AG04450 (cell line): Measurements from ENCODE around the gene TNS3. TPM values are rescaled to one million over a fixed set of nuclear protein-coding genes. Genes with fewer than 3 reads are reported as not detected.

ENCODE experiments used
- CTCF ChIA-PET: fragments of 300-600, 350-600 bp; formaldehyde crosslinking; extraction: SDS; loops from one replicate; lab custom pipeline; 2022; ENCODE audit warnings: antibody characterized with exemption, inconsistent platforms; lab: Charles Lee
- POLR2A ChIA-PET: fragments of 350-600 bp; formaldehyde crosslinking; extraction: SDS; loops from one replicate; lab custom pipeline; 2021; ENCODE audit warnings: antibody characterized with exemption, inconsistent platforms; lab: Yijun Ruan, JAX
- DNase-seq: peaks from one replicate; pipeline ENCODE4 v3.0.0-alpha.2; 2011; ENCODE audit warnings: low read depth, low spot score
- H3K27ac ChIP-seq: one replicate; pipeline ENCODE4 v1.5.1; 2012; ENCODE audit warnings: low read depth, low read length, control low read depth
- H3K27me3 ChIP-seq: one replicate; pipeline ENCODE4 v1.6.0; 2012; ENCODE audit warnings: low read length; ENCODE audit not compliant: control insufficient read depth, insufficient read depth
- H3K4me3 ChIP-seq: 2 replicates; pipeline ENCODE4 v1.5.1; 2011; ENCODE audit warnings: mild to moderate bottlenecking, low read depth, low read length, control low read depth
- H3K9me3 ChIP-seq: 2 replicates; pipeline ENCODE4 v1.5.1; 2012; ENCODE audit warnings: low read length; ENCODE audit not compliant: control insufficient read depth, insufficient read depth
- CTCF ChIP-seq: IDR thresholded peaks from 2 replicates; pipeline ENCODE4 v1.5.1; 2011; ENCODE audit warnings: low read depth, low read length, control low read depth, inconsistent platforms
- polyA plus RNA-seq: library from polyadenylated mRNA; depleted of rRNA; stranded (reverse); fragments of >200 nt; gene quantifications from 2 replicates; pipeline ENCODE4 v1.2.3, GENCODE V29; 2011

Gene TNS3
- polyA plus RNA-seq, 1 experiment = 131 TPM

GRCh38 chr7:47304727-47305719, 276.9 kb downstream of the TNS3 start:
- POLR2A ChIA-PET = no interaction called here
- H3K9me3 ChIP-seq = no peaks in the 10 kb centered on the region

GRCh38 chr7:47303695-47304453, 278.0 kb downstream of the TNS3 start:
- Histone ChIP-seq H3K27me3 (no peaks in the 10 kb centered on the region), H3K4me3 (no peak overlapping the region), H3K27ac (no peak overlapping the region), H3K9me3 (no peaks in the 10 kb centered on the region)
- TF ChIP-seq CTCF = no peak
- DNase-seq = no peak
- ChIA-PET CTCF (interaction anchor here (0.6 to 1.2 kb wide), 2 partner anchors 37 to 53 kb away, joined by 3 to 4 read pairs; no protein-coding TSS in a partner anchor), POLR2A (interaction anchor here (1.0 kb wide), 1 partner anchor 10 kb away, joined by 3 read pairs; no protein-coding TSS in a partner anchor)

More at GRCh38 chr7:47304727-47305719, 276.9 kb downstream of the TNS3 start:
- H3K27me3 ChIP-seq = no peaks in the 10 kb centered on the region
- TF ChIP-seq CTCF = no peak
- CTCF ChIA-PET = interaction anchor here (0.6 kb wide), 1 partner anchor 54 kb away, joined by 4 read pairs; no protein-coding TSS in a partner anchor
- no peak overlapping the region for H3K4me3 ChIP-seq
- no peak for DNase-seq
- no peak overlapping the region for H3K27ac ChIP-seq

GRCh38 chr7:47303014-47303694, 278.8 kb downstream of the TNS3 start:
- ChIA-PET POLR2A (interaction anchor here (1.0 kb wide), 1 partner anchor 9 kb away, joined by 3 read pairs; no protein-coding TSS in a partner anchor), CTCF (interaction anchor here (1.2 kb wide), 1 partner anchor 37 kb away, joined by 3 read pairs; no protein-coding TSS in a partner anchor)
- H3K9me3 ChIP-seq = no peaks in the 10 kb centered on the region
- TF ChIP-seq CTCF = no peak
- H3K27me3 ChIP-seq = no peaks in the 10 kb centered on the region
- no peak overlapping the region for H3K27ac ChIP-seq
- no peak for DNase-seq
- H3K4me3 ChIP-seq = no peak overlapping the region

GRCh38 chr7:47302560-47302959, 279.4 kb downstream of the TNS3 start:
- no peak overlapping the region for H3K27ac ChIP-seq
- no peak for DNase-seq
- no peaks in the 10 kb centered on the region for H3K9me3 ChIP-seq
- CTCF ChIA-PET = interaction anchor here (1.2 kb wide), 1 partner anchor 36 kb away, joined by 3 read pairs; no protein-coding TSS in a partner anchor
- no peaks in the 10 kb centered on the region for H3K27me3 ChIP-seq
- no peak for TF ChIP-seq CTCF
- POLR2A ChIA-PET = no interaction called here
- no peak overlapping the region for H3K4me3 ChIP-seq
